Muscle layer of duodenum (tissue), 2 donors: ENCODE data around the gene P2RX1.

Experiments
- H3K27ac ChIP-seq: one replicate; pipeline ENCODE4 v1.7.0; 2013; ENCODE audit warnings: mild to moderate bottlenecking, low read length
- H3K27me3 ChIP-seq: one replicate; pipeline ENCODE4 v1.7.0; 2013; ENCODE audit warnings: low read depth, mild to moderate bottlenecking, control low read depth, low read length
- H3K36me3 ChIP-seq, 2 donors: one replicate each; pipeline ENCODE4 v1.7.0; 2013; ENCODE audit warnings: low read length in 2 of 2, control low read depth in 1 of 2, mild to moderate bottlenecking in 1 of 2; ENCODE audit not compliant: insufficient read depth in 2 of 2, control insufficient read depth in 1 of 2
- H3K4me1 ChIP-seq, 2 donors: one replicate each; pipeline ENCODE4 v1.7.0; 2013; ENCODE audit warnings: low read length in 2 of 2, mild to moderate bottlenecking in 2 of 2, control low read depth in 1 of 2, moderate library complexity in 1 of 2; ENCODE audit not compliant: insufficient read depth in 2 of 2, control insufficient read depth in 1 of 2
- H3K4me3 ChIP-seq, 2 donors: one replicate each; pipeline ENCODE4 v1.7.0; 2013; ENCODE audit warnings: low read length in 2 of 2, low read depth in 1 of 2, mild to moderate bottlenecking in 1 of 2
- H3K9me3 ChIP-seq, 2 donors: one replicate each; pipeline ENCODE4 v1.7.0; 2013; ENCODE audit warnings: low read length in 2 of 2, control low read depth in 1 of 2, mild to moderate bottlenecking in 1 of 2; ENCODE audit not compliant: control insufficient read depth in 1 of 2
- donor health status: healthy.

P2RX1 gene

GRCh38 chr17:3897731-3898130 lies 18.5 kb downstream of the P2RX1 start:
- H3K27me3 ChIP-seq = no peaks in the 10 kb centered on the region
- no peaks in the 10 kb centered on the region for H3K36me3 ChIP-seq
- H3K9me3 ChIP-seq = no peaks in the 10 kb centered on the region
- H3K4me1 ChIP-seq = peaks cover 13 to 14% of the 10 kb centered on the region in 2 donors
- H3K4me3 ChIP-seq = no peak overlapping the region
- no peak overlapping the region for H3K27ac ChIP-seq

- Histone ChIP-seq H3K9me3 (no peaks in the 10 kb centered on the region), H3K4me1 (peaks cover 14 to 20% of the 10 kb centered on the region in 2 donors), H3K27me3 (no peaks in the 10 kb centered on the region), H3K4me3 (no peak overlapping the region), H3K36me3 (no peaks in the 10 kb centered on the region), H3K27ac (no peak overlapping the region)
Measured at GRCh38 chr17:3896968-3897235, 19.4 kb downstream of the P2RX1 start.

GRCh38 chr17:3896108-3896967 lies 19.9 kb downstream of the P2RX1 start:
- Histone ChIP-seq H3K4me3 (no peak overlapping the region), H3K36me3 (no peaks in the 10 kb centered on the region), H3K9me3 (no peaks in the 10 kb centered on the region), H3K4me1 (peaks cover 16 to 25% of the 10 kb centered on the region in 2 donors), H3K27ac (no peak overlapping the region), H3K27me3 (no peaks in the 10 kb centered on the region)

- H3K27ac ChIP-seq = peak overlapping the region; percentile 50
Measured at GRCh38 chr17:3895354-3895753, 20.9 kb downstream of the P2RX1 start.

GRCh38 chr17:3894911-3895343 lies 21.3 kb downstream of the P2RX1 start:
- H3K36me3 ChIP-seq = no peaks in the 10 kb centered on the region
- H3K4me1 ChIP-seq = peaks cover 28 to 39% of the 10 kb centered on the region in 2 donors
- no peaks in the 10 kb centered on the region for H3K9me3 ChIP-seq
- H3K27me3 ChIP-seq = no peaks in the 10 kb centered on the region
- H3K27ac ChIP-seq = peak overlapping the region; percentile 50
- H3K4me3 ChIP-seq = no peak overlapping the region

More at GRCh38 chr17:3895354-3895753, 20.9 kb downstream of the P2RX1 start:
- Histone ChIP-seq H3K27me3 (no peaks in the 10 kb centered on the region), H3K9me3 (no peaks in the 10 kb centered on the region), H3K4me3 (no peak overlapping the region), H3K4me1 (peaks cover 25 to 35% of the 10 kb centered on the region in 2 donors), H3K36me3 (no peaks in the 10 kb centered on the region)

- Histone ChIP-seq H3K27ac (peak overlapping the region; percentile 50), H3K4me3 (no peak overlapping the region)
Measured at GRCh38 chr17:3894188-3894587, 22.1 kb downstream of the P2RX1 start.

GRCh38 chr17:3893720-3894116 lies 22.5 kb downstream of the P2RX1 start:
- no peaks in the 10 kb centered on the region for H3K36me3 ChIP-seq
- H3K27me3 ChIP-seq = no peaks in the 10 kb centered on the region
- H3K27ac ChIP-seq = peak overlapping the region; percentile 19
- peaks cover 28 to 44% of the 10 kb centered on the region in 2 donors for H3K4me1 ChIP-seq
- H3K9me3 ChIP-seq = no peaks in the 10 kb centered on the region
- H3K4me3 ChIP-seq = peak overlapping the region; percentile 37 to 73

More at GRCh38 chr17:3894188-3894587, 22.1 kb downstream of the P2RX1 start:
- Histone ChIP-seq H3K9me3 (no peaks in the 10 kb centered on the region), H3K27me3 (no peaks in the 10 kb centered on the region), H3K4me1 (peaks cover 28 to 44% of the 10 kb centered on the region in 2 donors), H3K36me3 (no peaks in the 10 kb centered on the region)

- Histone ChIP-seq H3K27ac (peak within 1 kb of the TSS; percentile 19), H3K4me1 (peaks cover 30 to 47% of the 10 kb centered on the region in 2 donors)
Measured at GRCh38 chr17:3893003-3893719, 23.1 kb downstream of the P2RX1 start, which contains the start of gene CAMKK1. CAMKK1 (minus strand) TSS chr17:3893053; CDS start chr17:3885687, 7,366 bp downstream.

GRCh38 chr17:3892095-3892998 lies 23.9 kb downstream of the P2RX1 start:
- peak overlapping the region; percentile 26 to 75 for H3K4me3 ChIP-seq
- no peak overlapping the region for H3K27ac ChIP-seq
- no peaks in the 10 kb centered on the region for H3K27me3 ChIP-seq
- no peaks in the 10 kb centered on the region for H3K9me3 ChIP-seq
- peaks cover 37 to 54% of the 10 kb centered on the region in 2 donors for H3K4me1 ChIP-seq
- H3K36me3 ChIP-seq = no peaks in the 10 kb centered on the region

More at GRCh38 chr17:3893003-3893719, 23.1 kb downstream of the P2RX1 start, which contains the start of gene CAMKK1:
- H3K9me3 ChIP-seq = no peaks in the 10 kb centered on the region
- no peaks in the 10 kb centered on the region for H3K27me3 ChIP-seq
- H3K36me3 ChIP-seq = no peaks in the 10 kb centered on the region
- peak within 1 kb of the TSS; percentile 37 to 75 for H3K4me3 ChIP-seq

GRCh38 chr17:3891626-3892094 lies 24.6 kb downstream of the P2RX1 start:
- Histone ChIP-seq H3K27me3 (no peaks in the 10 kb centered on the region), H3K36me3 (no peaks in the 10 kb centered on the region), H3K4me3 (peak overlapping the region in 1 of 2 donors; percentile 75), H3K9me3 (no peaks in the 10 kb centered on the region), H3K4me1 (peaks cover 42 to 58% of the 10 kb centered on the region in 2 donors), H3K27ac (no peak overlapping the region)
